DOHH2 (cell line): Measurements from ENCODE around the gene HLX.

ENCODE experiments used
- H3F3A ChIP-seq: fragments of 200-600 bp; sonication (generic), shearing (Covaris generic); 2 replicates; pipeline ENCODE4 v1.6.0; 2016; ENCODE audit warnings: antibody characterized with exemption, mild to moderate bottlenecking; ENCODE audit not compliant: control insufficient read depth, insufficient read depth
- H3K27ac ChIP-seq: fragments of 200-600 bp; sonication (generic); 2 replicates; pipeline ENCODE4 v1.5.1; 2014; ENCODE audit warnings: low read depth, mild to moderate bottlenecking, low read length, moderate library complexity
- H3K27me3 ChIP-seq: fragments of 200-600 bp; sonication (generic); 2 replicates; pipeline ENCODE4 v1.6.1; 2014; ENCODE audit warnings: mild to moderate bottlenecking, low read length, mixed read lengths; ENCODE audit not compliant: control insufficient read depth
- H3K36me3 ChIP-seq: fragments of 200-600 bp; sonication (generic); 2 replicates; pipeline ENCODE4 v1.6.1; 2014; ENCODE audit warnings: mild to moderate bottlenecking, low read length, moderate library complexity, mixed read lengths; ENCODE audit not compliant: control insufficient read depth
- H3K4me1 ChIP-seq: fragments of 200-600 bp; sonication (generic); 2 replicates; pipeline ENCODE4 v1.6.1; 2014; ENCODE audit warnings: mild to moderate bottlenecking, low read length, mixed read lengths; ENCODE audit not compliant: control insufficient read depth
- H3K4me2 ChIP-seq: fragments of 200-600 bp; sonication (generic); 2 replicates; pipeline ENCODE4 v1.6.0; 2014; ENCODE audit warnings: mild to moderate bottlenecking, low read length, moderate library complexity
- H3K4me3 ChIP-seq: fragments of 200-600 bp; sonication (generic); 2 replicates; pipeline ENCODE4 v1.5.1; 2014; ENCODE audit warnings: mild to moderate bottlenecking, low read length, mixed read lengths
- H3K79me2 ChIP-seq: fragments of 200-600 bp; sonication (generic); 2 replicates; pipeline ENCODE4 v1.6.1; 2014; ENCODE audit warnings: mild to moderate bottlenecking, low read length, mixed read lengths; ENCODE audit not compliant: control insufficient read depth
- H3K9me2 ChIP-seq: fragments of 200-600 bp; sonication (generic); replicated peaks from 2 replicates; pipeline ENCODE4 v1.6.1; 2014; ENCODE audit warnings: mild to moderate bottlenecking, low read length, mixed read lengths; ENCODE audit not compliant: control insufficient read depth
- H3K9me3 ChIP-seq: fragments of 200-600 bp; sonication (generic); 2 replicates; pipeline ENCODE4 v1.6.1; 2014; ENCODE audit warnings: antibody characterized with exemption, low read length, mixed read lengths; ENCODE audit not compliant: control insufficient read depth, insufficient read depth
- H4K20me1 ChIP-seq: fragments of 200-600 bp; sonication (generic); 2 replicates; pipeline ENCODE4 v1.6.0; 2014; ENCODE audit warnings: low read depth, mild to moderate bottlenecking, antibody characterized with exemption, low read length, moderate library complexity; ENCODE audit not compliant: control insufficient read depth, insufficient read depth
- EZH2phosphoT487 ChIP-seq: fragments of 200-600 bp; sonication (generic); IDR thresholded peaks from 2 replicates; pipeline ENCODE4 v1.6.1; 2017; ENCODE audit warnings: borderline replicate concordance, mild to moderate bottlenecking, antibody characterized with exemption, low read length, moderate library complexity, mixed read lengths
- TF ChIP-seq, protein P1 (sequence below): fragments of 200-600 bp; sonication (generic); IDR thresholded peaks from one replicate; pipeline ENCODE4 v1.5.1; 2014; ENCODE audit warnings: antibody characterized with exemption, mild to moderate bottlenecking, low read depth, low read length; ENCODE audit not compliant: poor library complexity, severe bottlenecking

HLX gene

DNA sequence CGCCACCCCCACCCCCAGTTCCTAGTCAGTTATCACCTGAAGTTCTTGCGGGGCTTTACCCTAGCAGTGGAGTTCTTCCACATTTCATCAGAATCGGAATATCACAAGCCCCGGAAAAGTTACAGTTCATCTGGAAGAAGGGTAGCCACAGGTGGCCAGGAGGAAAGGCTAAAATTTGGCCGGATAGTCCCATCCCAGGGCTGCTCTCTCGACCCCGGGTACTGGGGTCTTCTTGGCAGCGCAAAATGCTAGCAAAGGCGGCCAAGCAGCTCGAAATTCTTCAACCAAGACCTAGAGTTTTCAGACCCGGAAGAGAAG, 7.9 kb downstream of the HLX start:
- Histone ChIP-seq H3K27ac (no peak overlapping the region), H3K4me3 (no peak overlapping the region), H4K20me1 (no peaks in the 10 kb centered on the region), H3K36me3 (no peaks in the 10 kb centered on the region), H3K4me2 (no peak overlapping the region), H3K9me3 (no peaks in the 10 kb centered on the region), H3F3A (no peaks in the 10 kb centered on the region), H3K27me3 (no peaks in the 10 kb centered on the region), H3K4me1 (no peaks in the 10 kb centered on the region), H3K9me2 (no peaks in the 10 kb centered on the region), H3K79me2 (no peaks in the 10 kb centered on the region)
- no peak for TF ChIP-seq EZH2phosphoT487
- TF ChIP-seq, protein P1, sequence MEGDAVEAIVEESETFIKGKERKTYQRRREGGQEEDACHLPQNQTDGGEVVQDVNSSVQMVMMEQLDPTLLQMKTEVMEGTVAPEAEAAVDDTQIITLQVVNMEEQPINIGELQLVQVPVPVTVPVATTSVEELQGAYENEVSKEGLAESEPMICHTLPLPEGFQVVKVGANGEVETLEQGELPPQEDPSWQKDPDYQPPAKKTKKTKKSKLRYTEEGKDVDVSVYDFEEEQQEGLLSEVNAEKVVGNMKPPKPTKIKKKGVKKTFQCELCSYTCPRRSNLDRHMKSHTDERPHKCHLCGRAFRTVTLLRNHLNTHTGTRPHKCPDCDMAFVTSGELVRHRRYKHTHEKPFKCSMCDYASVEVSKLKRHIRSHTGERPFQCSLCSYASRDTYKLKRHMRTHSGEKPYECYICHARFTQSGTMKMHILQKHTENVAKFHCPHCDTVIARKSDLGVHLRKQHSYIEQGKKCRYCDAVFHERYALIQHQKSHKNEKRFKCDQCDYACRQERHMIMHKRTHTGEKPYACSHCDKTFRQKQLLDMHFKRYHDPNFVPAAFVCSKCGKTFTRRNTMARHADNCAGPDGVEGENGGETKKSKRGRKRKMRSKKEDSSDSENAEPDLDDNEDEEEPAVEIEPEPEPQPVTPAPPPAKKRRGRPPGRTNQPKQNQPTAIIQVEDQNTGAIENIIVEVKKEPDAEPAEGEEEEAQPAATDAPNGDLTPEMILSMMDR = no peak

DNA sequence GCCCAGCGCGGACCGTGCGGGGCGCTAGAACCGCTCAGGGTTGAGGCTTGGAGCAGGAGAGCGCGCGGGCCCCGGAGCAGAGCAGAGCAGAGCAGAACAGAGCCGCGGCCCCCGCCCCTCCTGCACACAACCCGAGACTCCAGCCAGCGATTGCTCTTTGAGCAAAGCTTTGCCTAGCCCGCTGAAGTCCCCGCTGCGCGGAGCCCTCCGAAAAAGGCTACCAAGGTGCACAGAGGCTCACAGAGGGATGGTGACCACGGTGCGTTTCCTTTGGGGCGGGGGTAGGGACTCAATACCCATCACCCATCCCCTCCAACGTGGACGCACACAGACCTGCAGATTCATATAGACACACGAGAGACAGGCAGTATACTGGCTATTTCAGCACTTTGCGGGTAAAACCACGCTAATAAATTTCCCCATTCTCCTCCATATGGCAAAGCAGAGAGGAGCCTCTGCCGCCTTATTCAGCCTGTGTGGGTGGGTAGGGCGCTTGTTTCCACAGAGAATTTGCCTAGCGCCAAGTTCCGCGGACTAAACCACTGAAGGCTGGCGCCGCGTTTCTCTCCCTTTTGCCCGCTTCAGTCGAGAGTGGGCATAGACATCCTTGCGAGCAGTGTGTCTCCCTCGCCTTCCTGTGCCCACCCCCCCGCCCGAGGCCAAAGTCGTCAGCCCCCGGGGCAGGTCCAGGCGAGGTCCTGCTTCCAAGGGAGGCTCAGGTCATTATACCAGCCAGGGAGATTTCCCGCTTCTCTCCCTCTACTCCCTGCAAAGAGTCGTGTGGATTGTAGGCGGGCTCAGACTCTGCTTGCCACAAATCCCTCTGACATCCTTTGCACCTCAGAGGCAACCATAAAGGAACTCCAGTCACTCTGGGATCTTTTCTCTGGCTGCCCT, 8.5 kb downstream of the HLX start:
- Histone ChIP-seq H3K27ac (no peak overlapping the region), H3K79me2 (no peaks in the 10 kb centered on the region), H3K9me3 (no peaks in the 10 kb centered on the region), H3F3A (no peaks in the 10 kb centered on the region), H3K9me2 (no peaks in the 10 kb centered on the region), H3K4me1 (no peaks in the 10 kb centered on the region), H3K27me3 (no peaks in the 10 kb centered on the region), H4K20me1 (no peaks in the 10 kb centered on the region), H3K4me2 (no peak overlapping the region), H3K4me3 (no peak overlapping the region), H3K36me3 (no peaks in the 10 kb centered on the region)
- TF ChIP-seq, protein P1 = no peak
- no peak for TF ChIP-seq EZH2phosphoT487

DNA sequence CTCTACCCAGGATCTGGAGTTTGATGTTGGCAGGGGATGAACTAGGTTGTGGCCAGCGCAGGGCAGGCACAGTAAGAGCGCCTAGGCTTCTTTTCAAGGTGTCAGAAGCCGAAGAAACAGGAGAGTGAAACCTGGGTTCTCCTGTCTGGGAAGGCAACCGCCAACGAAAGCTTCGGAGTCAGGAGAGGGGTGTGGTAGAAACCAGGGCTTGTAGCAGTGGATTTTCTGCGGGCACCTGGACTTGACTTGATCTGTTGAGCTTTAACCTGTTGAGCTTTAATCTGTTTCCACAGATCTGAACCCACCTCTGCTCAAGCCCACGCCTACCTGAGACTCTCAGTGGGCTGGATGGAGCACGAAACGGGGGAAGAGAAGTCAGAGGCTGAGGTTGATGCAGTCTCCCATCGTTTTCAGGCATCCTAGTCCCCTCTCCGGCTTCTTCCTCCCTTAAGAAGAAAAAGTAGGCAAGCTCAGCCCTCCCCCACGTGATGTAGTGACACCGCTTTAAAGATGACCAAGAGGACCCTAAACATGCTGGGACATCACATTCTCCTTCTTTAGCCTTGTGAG, 9.3 kb downstream of the HLX start:
- Histone ChIP-seq H3K4me2 (no peak overlapping the region), H3K4me3 (no peak overlapping the region), H3K4me1 (no peaks in the 10 kb centered on the region)

More for the DNA sequence above, 9.3 kb downstream of the HLX start:
- Histone ChIP-seq H3K9me2 (no peaks in the 10 kb centered on the region), H4K20me1 (no peaks in the 10 kb centered on the region), H3K27ac (no peak overlapping the region), H3K27me3 (no peaks in the 10 kb centered on the region), H3K9me3 (no peaks in the 10 kb centered on the region), H3F3A (no peaks in the 10 kb centered on the region), H3K36me3 (no peaks in the 10 kb centered on the region), H3K79me2 (no peaks in the 10 kb centered on the region)
- TF ChIP-seq EZH2phosphoT487 = no peak
- TF ChIP-seq, protein P1 = no peak
